KOPT-K1 (cell line): ENCODE data around the gene TRIM59.

Experiments used
- H3K27ac ChIP-seq: fragments of 200-600 bp; sonication (generic); 2 replicates; pipeline ENCODE4 v1.5.1; 2016; ENCODE audit warnings: antibody characterized with exemption, mild to moderate bottlenecking, low read depth, low read length; ENCODE audit not compliant: poor library complexity, severe bottlenecking
- H3K36me3 ChIP-seq: fragments of 200-600 bp; sonication (generic); 2 replicates; pipeline ENCODE4 v1.5.1; 2017; ENCODE audit warnings: antibody characterized with exemption, mild to moderate bottlenecking, low read length, moderate library complexity; ENCODE audit not compliant: insufficient read depth
- H3K9me3 ChIP-seq: fragments of 200-600 bp; sonication (generic); 2 replicates; pipeline ENCODE4 v1.5.1; 2017; ENCODE audit warnings: antibody characterized with exemption, low read length, mild to moderate bottlenecking; ENCODE audit not compliant: insufficient read depth, poor library complexity, severe bottlenecking

The TRIM59 gene

GRCh38 chr3:160444411-160444810 is 5.2 kb downstream of the TRIM59 start:
- H3K9me3 ChIP-seq, result no peaks in the 10 kb centered on the region
- H3K27ac ChIP-seq, result no peak overlapping the region
- peaks cover 44% of the 10 kb centered on the region for H3K36me3 ChIP-seq

GRCh38 chr3:160440687-160441086 is 8.9 kb downstream of the TRIM59 start:
- H3K36me3 ChIP-seq, result peaks cover 76% of the 10 kb centered on the region
- no peak overlapping the region for H3K27ac ChIP-seq

GRCh38 chr3:160437083-160437455 is 12.5 kb downstream of the TRIM59 start:
- Histone ChIP-seq H3K27ac (no peak overlapping the region), H3K36me3 (peaks cover 87% of the 10 kb centered on the region), H3K9me3 (no peaks in the 10 kb centered on the region)

More at GRCh38 chr3:160440687-160441086, 8.9 kb downstream of the TRIM59 start:
- H3K9me3 ChIP-seq, result no peaks in the 10 kb centered on the region

GRCh38 chr3:160435747-160436146 is 13.8 kb downstream of the TRIM59 start:
- H3K27ac ChIP-seq, result no peak overlapping the region
- no peaks in the 10 kb centered on the region for H3K9me3 ChIP-seq
- peaks cover 99% of the 10 kb centered on the region for H3K36me3 ChIP-seq

GRCh38 chr3:160435095-160435494 is 14.5 kb downstream of the TRIM59 start:
- H3K9me3 ChIP-seq, result no peaks in the 10 kb centered on the region
- peaks cover 99% of the 10 kb centered on the region for H3K36me3 ChIP-seq
- H3K27ac ChIP-seq, result no peak overlapping the region

GRCh38 chr3:160434071-160434470 is 15.5 kb downstream of the TRIM59 start:
- Histone ChIP-seq H3K36me3 (peaks cover 100% of the 10 kb centered on the region), H3K27ac (no peak overlapping the region), H3K9me3 (no peaks in the 10 kb centered on the region)

GRCh38 chr3:160427832-160428424 is 21.7 kb downstream of the TRIM59 start:
- H3K36me3 ChIP-seq, result peaks cover 100% of the 10 kb centered on the region
- no peaks in the 10 kb centered on the region for H3K9me3 ChIP-seq
- no peak overlapping the region for H3K27ac ChIP-seq

GRCh38 chr3:160417311-160417710 is 32.3 kb downstream of the TRIM59 start:
- peaks cover 100% of the 10 kb centered on the region for H3K36me3 ChIP-seq
- H3K9me3 ChIP-seq, result no peaks in the 10 kb centered on the region
- no peak overlapping the region for H3K27ac ChIP-seq

GRCh38 chr3:160413613-160414248 is 35.9 kb downstream of the TRIM59 start:
- H3K27ac ChIP-seq, result no peak overlapping the region
- H3K36me3 ChIP-seq, result peaks cover 99% of the 10 kb centered on the region
- H3K9me3 ChIP-seq, result no peaks in the 10 kb centered on the region

- peaks cover 98% of the 10 kb centered on the region for H3K36me3 ChIP-seq
- H3K27ac ChIP-seq, result no peak overlapping the region
- H3K9me3 ChIP-seq, result no peaks in the 10 kb centered on the region
Measured at GRCh38 chr3:160412477-160412876, 37.1 kb downstream of the TRIM59 start.

- H3K9me3 ChIP-seq, result no peaks in the 10 kb centered on the region
- H3K27ac ChIP-seq, result no peak overlapping the region
- H3K36me3 ChIP-seq, result peaks cover 98% of the 10 kb centered on the region
Measured at GRCh38 chr3:160409812-160410610, 39.6 kb downstream of the TRIM59 start.

- Histone ChIP-seq H3K36me3 (peaks cover 88% of the 10 kb centered on the region), H3K9me3 (no peaks in the 10 kb centered on the region), H3K27ac (peak overlapping the region; percentile 1)
Measured at GRCh38 chr3:160403796-160404470, 45.7 kb downstream of the TRIM59 start.

- Histone ChIP-seq H3K27ac (peak overlapping the region; percentile 99), H3K9me3 (no peaks in the 10 kb centered on the region), H3K36me3 (peaks cover 80% of the 10 kb centered on the region)
Measured at GRCh38 chr3:160403028-160403545, 46.5 kb downstream of the TRIM59 start.

GRCh38 chr3:160402221-160403027 is 47.2 kb downstream of the TRIM59 start:
- H3K36me3 ChIP-seq, result peaks cover 74% of the 10 kb centered on the region

More at GRCh38 chr3:160402221-160403027, 47.2 kb downstream of the TRIM59 start:
- Histone ChIP-seq H3K27ac (peak overlapping the region; percentile 99), H3K9me3 (no peaks in the 10 kb centered on the region)
